Uterus (tissue), 2 donors: ENCODE data around the gene IGF2R.

ENCODE experiments used
- POLR2A ChIP-seq, 2 donors: fragments of 450-650 bp; IDR thresholded peaks; one replicate each; pipeline ENCODE4 v1.6.1; 2016; ENCODE audit warnings: antibody characterized with exemption in 2 of 2, mild to moderate bottlenecking in 1 of 2, moderate library complexity in 1 of 2
- TF ChIP-seq, protein P1 (sequence below), 4 experiments: fragments of 200-600 bp in 2 of 4; fragments of 450-650 bp in 2 of 4; sonication (generic) in 2 of 4; IDR thresholded peaks; one replicate each; pipeline ENCODE4 v1.5.1; 2016 to 2019; ENCODE audit warnings: antibody characterized with exemption in 4 of 4, mild to moderate bottlenecking in 2 of 4, moderate library complexity in 1 of 4

GRCh38 chr6:160115421-160115820 lies 146.5 kb downstream of the IGF2R start:
- TF ChIP-seq, protein P1, sequence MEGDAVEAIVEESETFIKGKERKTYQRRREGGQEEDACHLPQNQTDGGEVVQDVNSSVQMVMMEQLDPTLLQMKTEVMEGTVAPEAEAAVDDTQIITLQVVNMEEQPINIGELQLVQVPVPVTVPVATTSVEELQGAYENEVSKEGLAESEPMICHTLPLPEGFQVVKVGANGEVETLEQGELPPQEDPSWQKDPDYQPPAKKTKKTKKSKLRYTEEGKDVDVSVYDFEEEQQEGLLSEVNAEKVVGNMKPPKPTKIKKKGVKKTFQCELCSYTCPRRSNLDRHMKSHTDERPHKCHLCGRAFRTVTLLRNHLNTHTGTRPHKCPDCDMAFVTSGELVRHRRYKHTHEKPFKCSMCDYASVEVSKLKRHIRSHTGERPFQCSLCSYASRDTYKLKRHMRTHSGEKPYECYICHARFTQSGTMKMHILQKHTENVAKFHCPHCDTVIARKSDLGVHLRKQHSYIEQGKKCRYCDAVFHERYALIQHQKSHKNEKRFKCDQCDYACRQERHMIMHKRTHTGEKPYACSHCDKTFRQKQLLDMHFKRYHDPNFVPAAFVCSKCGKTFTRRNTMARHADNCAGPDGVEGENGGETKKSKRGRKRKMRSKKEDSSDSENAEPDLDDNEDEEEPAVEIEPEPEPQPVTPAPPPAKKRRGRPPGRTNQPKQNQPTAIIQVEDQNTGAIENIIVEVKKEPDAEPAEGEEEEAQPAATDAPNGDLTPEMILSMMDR (IDR thresholded peaks at IDR 0.05), result no peak
- no peak for TF ChIP-seq POLR2A (IDR thresholded peaks at IDR 0.05)
